ENCODE data around the gene PCDHGA2. TPM values are rescaled to one million over a fixed set of nuclear protein-coding genes. Genes with fewer than 3 reads are reported as not detected.
"Not testable (repeated sequence)": the region's sequence is repeated elsewhere in the genome, so short reads cannot be mapped to it uniquely, and the experiment has no call there.

Gene PCDHGA2
- total RNA-seq, 1 donor, result 2.9 TPM

GRCh38 chr5:141343242-141343952 lies 4.8 kb downstream of the PCDHGA2 start, which contains the start of gene PCDHGA3:
Gene PCDHGA3 (plus strand): TSS chr5:141343829. CDS start chr5:141344034, 205 bp downstream.
- H3K4me2 ChIP-seq (ENCODE audit: insufficient read depth, low read length), result peak within 1 kb of the TSS; percentile 65
- H3K36me3 ChIP-seq (ENCODE audit: insufficient read depth, low read length), result no peaks in the 10 kb centered on the region
- no peaks in the 10 kb centered on the region for H4K20me1 ChIP-seq (ENCODE audit: insufficient read depth, low read length)
- H3K79me2 ChIP-seq (ENCODE audit: insufficient read depth, low read length), result no peaks in the 10 kb centered on the region
- peaks cover 2% of the 10 kb centered on the region for H3K9me3 ChIP-seq (ENCODE audit: low read depth, low read length)
- peak; percentile 92 for DNase-seq (ENCODE audit: insufficient read length, low spot score, missing footprints)
- peaks cover 16% of the 10 kb centered on the region for H3K27me3 ChIP-seq (ENCODE audit: insufficient read depth, low read length)
- H3K4me1 ChIP-seq (ENCODE audit: insufficient read depth, low read length), result no peaks in the 10 kb centered on the region
- TF ChIP-seq CTCF (IDR thresholded peaks at IDR 0.05; ENCODE audit: extremely low read depth, low read depth, low read length), result peak; percentile 60
- peak within 1 kb of the TSS; percentile 70 for H3K4me3 ChIP-seq (ENCODE audit: insufficient read depth, low read length)
- H2AFZ ChIP-seq (ENCODE audit: low read length), result peak within 1 kb of the TSS; percentile 87
- H3K27ac ChIP-seq (ENCODE audit: low read depth, low read length), result no peak within 1 kb of the TSS

- Histone ChIP-seq H3K9me3 (ENCODE audit: low read depth, low read length) (peaks cover 2% of the 10 kb centered on the region), H2AFZ (ENCODE audit: low read length) (peak overlapping the region; percentile 87), H3K27me3 (ENCODE audit: insufficient read depth, low read length) (peaks cover 16% of the 10 kb centered on the region), H3K27ac (ENCODE audit: low read depth, low read length) (no peak overlapping the region), H3K79me2 (ENCODE audit: insufficient read depth, low read length) (no peaks in the 10 kb centered on the region), H3K4me2 (ENCODE audit: insufficient read depth, low read length) (peak overlapping the region; percentile 65), H4K20me1 (ENCODE audit: insufficient read depth, low read length) (no peaks in the 10 kb centered on the region), H3K4me1 (ENCODE audit: insufficient read depth, low read length) (no peaks in the 10 kb centered on the region), H3K4me3 (ENCODE audit: insufficient read depth, low read length) (peak overlapping the region; percentile 70), H3K36me3 (ENCODE audit: insufficient read depth, low read length) (no peaks in the 10 kb centered on the region)
- no peak for DNase-seq (ENCODE audit: insufficient read length, low spot score, missing footprints)
- TF ChIP-seq CTCF (IDR thresholded peaks at IDR 0.05; ENCODE audit: extremely low read depth, low read depth, low read length), result peak; percentile 7
These were observed 5.4 kb downstream of the PCDHGA2 start for GRCh38 chr5:141343953-141344463.

GRCh38 chr5:141345327-141345726 lies 6.8 kb downstream of the PCDHGA2 start:
- no peak overlapping the region for H3K4me2 ChIP-seq (ENCODE audit: insufficient read depth, low read length)
- no peak overlapping the region for H3K27ac ChIP-seq (ENCODE audit: low read depth, low read length)
- no peaks in the 10 kb centered on the region for H3K36me3 ChIP-seq (ENCODE audit: insufficient read depth, low read length)
- H2AFZ ChIP-seq (ENCODE audit: low read length), result no peak overlapping the region
- H3K4me1 ChIP-seq (ENCODE audit: insufficient read depth, low read length), result no peaks in the 10 kb centered on the region
- peaks cover under 1% of the 10 kb centered on the region for H3K9me3 ChIP-seq (ENCODE audit: low read depth, low read length)
- H3K4me3 ChIP-seq (ENCODE audit: insufficient read depth, low read length), result no peak overlapping the region
- peaks cover 13% of the 10 kb centered on the region for H3K27me3 ChIP-seq (ENCODE audit: insufficient read depth, low read length)
- no peaks in the 10 kb centered on the region for H3K79me2 ChIP-seq (ENCODE audit: insufficient read depth, low read length)
- no peak for DNase-seq (ENCODE audit: insufficient read length, low spot score, missing footprints)
- no peaks in the 10 kb centered on the region for H4K20me1 ChIP-seq (ENCODE audit: insufficient read depth, low read length)
- no peak for TF ChIP-seq CTCF (IDR thresholded peaks at IDR 0.05; ENCODE audit: extremely low read depth, low read depth, low read length)

GRCh38 chr5:141346017-141346416 lies 7.5 kb downstream of the PCDHGA2 start:
- peaks cover 18% of the 10 kb centered on the region for H3K27me3 ChIP-seq (ENCODE audit: insufficient read depth, low read length)
- DNase-seq (ENCODE audit: insufficient read length, low spot score, missing footprints); H3K27ac ChIP-seq (ENCODE audit: low read depth, low read length); H3K4me2 ChIP-seq (ENCODE audit: insufficient read depth, low read length); H2AFZ ChIP-seq (ENCODE audit: low read length); H3K79me2 ChIP-seq (ENCODE audit: insufficient read depth, low read length); H3K4me1 ChIP-seq (ENCODE audit: insufficient read depth, low read length); H4K20me1 ChIP-seq (ENCODE audit: insufficient read depth, low read length); H3K4me3 ChIP-seq (ENCODE audit: insufficient read depth, low read length); H3K36me3 ChIP-seq (ENCODE audit: insufficient read depth, low read length); H3K9me3 ChIP-seq (ENCODE audit: low read depth, low read length): not testable (repeated sequence)

Data from osteoblast (primary cell).